ENCODE data around the gene FGF1. TPM values are rescaled to one million over a fixed set of nuclear protein-coding genes. Genes with fewer than 3 reads are reported as not detected.

Gene FGF1
- polyA plus RNA-seq, 4 donors: 16.1 to 29.7 (median 26.3) TPM

- DNase-seq (ENCODE audit: low read depth in 4 of 4, low spot score in 3 of 4): no peak
These were observed 14.1 kb downstream of the FGF1 start for GRCh38 chr5:142671801-142672200.

GRCh38 chr5:142671266-142671665, 14.6 kb downstream of the FGF1 start:
- DNase-seq (ENCODE audit: low read depth in 4 of 4, low spot score in 3 of 4): peak in 1 of 4 donors; percentile 28

GRCh38 chr5:142670804-142671203, 15.1 kb downstream of the FGF1 start:
- DNase-seq (ENCODE audit: low read depth in 4 of 4, low spot score in 3 of 4): peak in 3 of 4 donors; percentile 32 to 43 (median 38)

GRCh38 chr5:142669477-142669876, 16.4 kb downstream of the FGF1 start:
- DNase-seq (ENCODE audit: low read depth in 4 of 4, low spot score in 3 of 4): no peak

GRCh38 chr5:142668336-142668735, 17.6 kb downstream of the FGF1 start:
- no peak for DNase-seq (ENCODE audit: low read depth in 4 of 4, low spot score in 3 of 4)

GRCh38 chr5:142667831-142668230, 18.1 kb downstream of the FGF1 start:
- no peak for DNase-seq (ENCODE audit: low read depth in 4 of 4, low spot score in 3 of 4)

- DNase-seq (ENCODE audit: low read depth in 4 of 4, low spot score in 3 of 4): no peak
These were observed 21.3 kb downstream of the FGF1 start for GRCh38 chr5:142664636-142665035.

GRCh38 chr5:142664067-142664466, 21.8 kb downstream of the FGF1 start:
- DNase-seq (ENCODE audit: low read depth in 4 of 4, low spot score in 3 of 4): no peak

- DNase-seq (ENCODE audit: low read depth in 4 of 4, low spot score in 3 of 4): no peak
These were observed 22.6 kb downstream of the FGF1 start for GRCh38 chr5:142663246-142663645.

- no peak for DNase-seq (ENCODE audit: low read depth in 4 of 4, low spot score in 3 of 4)
These were observed 23.9 kb downstream of the FGF1 start for GRCh38 chr5:142661957-142662356.

GRCh38 chr5:142661143-142661542, 24.7 kb downstream of the FGF1 start:
- DNase-seq (ENCODE audit: low read depth in 4 of 4, low spot score in 3 of 4): no peak

GRCh38 chr5:142660731-142661130, 25.2 kb downstream of the FGF1 start:
- no peak for DNase-seq (ENCODE audit: low read depth in 4 of 4, low spot score in 3 of 4)

- DNase-seq (ENCODE audit: low read depth in 4 of 4, low spot score in 3 of 4): no peak
These were observed 25.7 kb downstream of the FGF1 start for GRCh38 chr5:142660196-142660595.

- DNase-seq (ENCODE audit: low read depth in 4 of 4, low spot score in 3 of 4): no peak
These were observed 26.5 kb downstream of the FGF1 start for GRCh38 chr5:142659405-142659804.

- no peak for DNase-seq (ENCODE audit: low read depth in 4 of 4, low spot score in 3 of 4)
These were observed 27.6 kb downstream of the FGF1 start for GRCh38 chr5:142658278-142658677.

- DNase-seq (ENCODE audit: low read depth in 4 of 4, low spot score in 3 of 4): no peak
These were observed 28.4 kb downstream of the FGF1 start for GRCh38 chr5:142657446-142657845.

GRCh38 chr5:142655339-142656267, 30.3 kb downstream of the FGF1 start:
- DNase-seq (ENCODE audit: low read depth in 4 of 4, low spot score in 3 of 4): peak; percentile 65 to 77 (median 76)

GRCh38 chr5:142654578-142655058, 31.3 kb downstream of the FGF1 start:
- DNase-seq (ENCODE audit: low read depth in 4 of 4, low spot score in 3 of 4): no peak

- no peak for DNase-seq (ENCODE audit: low read depth in 4 of 4, low spot score in 3 of 4)
These were observed 32.6 kb downstream of the FGF1 start for GRCh38 chr5:142653321-142653720.

- no peak for DNase-seq (ENCODE audit: low read depth in 4 of 4, low spot score in 3 of 4)
These were observed 33.3 kb downstream of the FGF1 start for GRCh38 chr5:142652563-142652962.

GRCh38 chr5:142650881-142651280, 35.0 kb downstream of the FGF1 start:
- DNase-seq (ENCODE audit: low read depth in 4 of 4, low spot score in 3 of 4): no peak

GRCh38 chr5:142650060-142650459, 35.8 kb downstream of the FGF1 start:
- no peak for DNase-seq (ENCODE audit: low read depth in 4 of 4, low spot score in 3 of 4)

Measured in right renal pelvis (tissue), 4 donors.